ENCODE measurements around the gene PI16. TPM values are rescaled to one million over a fixed set of nuclear protein-coding genes. Genes with fewer than 3 reads are reported as not detected.

PI16 gene
- total RNA-seq, 1 experiment from 2014 or later, result 0.07 TPM

GRCh38 chr6:36969988-36970891 lies 15.7 kb downstream of the PI16 start:
- CTCF ChIA-PET, result no interaction called here
- POLR2A ChIA-PET (ENCODE audit: unreplicated experiment), result no interaction called here
- H3K36me3 ChIP-seq (ENCODE audit: low read depth, low read length), result peaks cover 77% of the 10 kb centered on the region

GRCh38 chr6:36970892-36971842 lies 16.6 kb downstream of the PI16 start:
- H2AFZ ChIP-seq (ENCODE audit: low read length), result no peak overlapping the region
- H3K4me3 ChIP-seq (ENCODE audit: low read length), result no peak overlapping the region
- no TSS peak for BruUV-seq (replicated peaks)
- H3K9me2 ChIP-seq (replicated peaks; ENCODE audit: low read length), result no peaks in the 10 kb centered on the region
- H3F3A ChIP-seq (ENCODE audit: low read length, unreplicated experiment), result no peaks in the 10 kb centered on the region
- H3K9ac ChIP-seq (ENCODE audit: low read length), result no peak overlapping the region
- intact Hi-C loops (cut with micrococcal nuclease), result no loop called here
- CTCF ChIA-PET, result no interaction called here
- no peak overlapping the region for H3K4me2 ChIP-seq (ENCODE audit: low read length)
- H3K9me3 ChIP-seq (ENCODE audit: low read length), result no peaks in the 10 kb centered on the region
- no peak for ATAC-seq
- no peaks in the 10 kb centered on the region for H3K4me1 ChIP-seq (ENCODE audit: insufficient read depth, low read length)
- H3K27ac ChIP-seq (ENCODE audit: low read length), result no peak overlapping the region
- no peaks in the 10 kb centered on the region for H3K79me2 ChIP-seq (ENCODE audit: low read length)
- peaks cover 85% of the 10 kb centered on the region for H3K36me3 ChIP-seq (ENCODE audit: low read depth, low read length)
- DNase-seq, result no peak
- H3K27me3 ChIP-seq (ENCODE audit: low read length), result no peaks in the 10 kb centered on the region
- no peak for TF ChIP-seq EZH2phosphoT487 (IDR thresholded peaks at IDR 0.05; ENCODE audit: borderline replicate concordance, low read length)
- no peak for TF ChIP-seq EZH2 (IDR thresholded peaks at IDR 0.05; ENCODE audit: low read length, unreplicated experiment)
- no peak for TF ChIP-seq CTCF (conservative IDR thresholded peaks at IDR 0.05; ENCODE audit: low read depth, low read length)
- H4K20me1 ChIP-seq (ENCODE audit: low read length), result no peaks in the 10 kb centered on the region
- POLR2A ChIA-PET (ENCODE audit: unreplicated experiment), result no interaction called here

More at GRCh38 chr6:36969988-36970891, 15.7 kb downstream of the PI16 start:
- BruUV-seq (replicated peaks), result no TSS peak
- no peak overlapping the region for H2AFZ ChIP-seq (ENCODE audit: low read length)
- no peak overlapping the region for H3K4me3 ChIP-seq (ENCODE audit: low read length)
- no peaks in the 10 kb centered on the region for H3K9me2 ChIP-seq (replicated peaks; ENCODE audit: low read length)
- H3K4me1 ChIP-seq (ENCODE audit: insufficient read depth, low read length), result no peaks in the 10 kb centered on the region
- H3K9me3 ChIP-seq (ENCODE audit: low read length), result no peaks in the 10 kb centered on the region
- H3K79me2 ChIP-seq (ENCODE audit: low read length), result no peaks in the 10 kb centered on the region
- H4K20me1 ChIP-seq (ENCODE audit: low read length), result no peaks in the 10 kb centered on the region
- no peaks in the 10 kb centered on the region for H3K27me3 ChIP-seq (ENCODE audit: low read length)
- H3K4me2 ChIP-seq (ENCODE audit: low read length), result no peak overlapping the region
- H3F3A ChIP-seq (ENCODE audit: low read length, unreplicated experiment), result no peaks in the 10 kb centered on the region
- H3K9ac ChIP-seq (ENCODE audit: low read length), result no peak overlapping the region
- DNase-seq (no peak), ATAC-seq (no peak)
- H3K27ac ChIP-seq (ENCODE audit: low read length), result no peak overlapping the region
- TF ChIP-seq CTCF (conservative IDR thresholded peaks at IDR 0.05; ENCODE audit: low read depth, low read length) (no peak), EZH2 (IDR thresholded peaks at IDR 0.05; ENCODE audit: low read length, unreplicated experiment) (no peak), EZH2phosphoT487 (IDR thresholded peaks at IDR 0.05; ENCODE audit: borderline replicate concordance, low read length) (no peak)
- intact Hi-C loops (cut with micrococcal nuclease), result no loop called here

Measured in PC-3 (cell line).